SK-N-MC (cell line): Measurements from ENCODE around the gene PAGE2B.

Experiments used
- EZH2 ChIP-seq: fragments of 200-600 bp; sonication (generic); IDR thresholded peaks from one replicate; pipeline ENCODE4 v1.6.1; 2017; ENCODE audit warnings: antibody characterized with exemption
- POLR2AphosphoS5 ChIP-seq: IDR thresholded peaks from 2 replicates; pipeline ENCODE4 v1.6.1; 2012; ENCODE audit warnings: mild to moderate bottlenecking, low read depth, low read length, borderline replicate concordance

DNA sequence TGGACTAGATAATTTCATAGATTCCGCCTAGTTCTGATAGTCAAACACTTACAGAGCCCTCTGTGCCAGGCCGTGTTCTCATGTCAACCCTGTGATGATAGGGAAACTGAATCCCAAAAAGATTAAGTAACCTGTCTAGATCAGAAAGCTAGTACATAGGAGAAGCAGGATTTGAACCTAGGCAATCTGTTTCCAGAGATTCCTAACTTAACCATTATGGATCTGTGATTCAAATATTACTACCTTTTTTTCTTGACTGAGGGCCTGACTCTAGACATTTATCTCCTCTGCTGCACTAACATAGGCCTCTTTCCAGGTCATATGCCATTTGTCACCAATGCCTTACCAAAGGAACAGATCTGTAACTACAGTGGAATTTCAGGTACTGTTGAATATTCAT lies 45.5 kb upstream of the PAGE2B start:
- TF ChIP-seq POLR2AphosphoS5 (no peak), EZH2 (no peak)
